Measurements from ENCODE around the gene CES2.
A peak's percentile ranks its signal among the peaks of the same experiment; 100 is the strongest.
"Not testable (repeated sequence)": the region's sequence is repeated elsewhere in the genome, so short reads cannot be mapped to it uniquely, and the experiment has no call there.

Gene CES2

GRCh38 chr16:66955363-66956153 is 20.2 kb downstream of the CES2 start:
- DNase-seq: peak; percentile 33

- DNase-seq: not testable (repeated sequence)
These were observed 20.8 kb downstream of the CES2 start for GRCh38 chr16:66956154-66956457.

GRCh38 chr16:66958857-66959703 is 23.8 kb downstream of the CES2 start:
- no peak for DNase-seq

- DNase-seq: no peak
These were observed 24.4 kb downstream of the CES2 start for GRCh38 chr16:66959704-66960161.

- DNase-seq: no peak
These were observed 25.0 kb downstream of the CES2 start for GRCh38 chr16:66960270-66960669.

GRCh38 chr16:66961065-66961744 is 25.9 kb downstream of the CES2 start, which contains the start of gene CES3:
CES3 (plus strand) TSS chr16:66961266; CDS start chr16:66961308, 42 bp downstream.
- DNase-seq: peak; percentile 91

- DNase-seq: peak; percentile 33
These were observed 26.6 kb downstream of the CES2 start for GRCh38 chr16:66961914-66962313.

GRCh38 chr16:66964049-66964448 is 28.7 kb downstream of the CES2 start:
- DNase-seq: no peak

GRCh38 chr16:66968847-66969246 is 33.5 kb downstream of the CES2 start:
- no peak for DNase-seq

- no peak for DNase-seq
These were observed 35.7 kb downstream of the CES2 start for GRCh38 chr16:66970775-66971720.

GRCh38 chr16:66972983-66973382 is 37.7 kb downstream of the CES2 start:
- DNase-seq: no peak

- no peak for DNase-seq
These were observed 38.4 kb downstream of the CES2 start for GRCh38 chr16:66973716-66974115.

GRCh38 chr16:66974156-66974931 is 39.0 kb downstream of the CES2 start:
- DNase-seq: not testable (repeated sequence)

GRCh38 chr16:66974932-66975246 is 39.6 kb downstream of the CES2 start:
- DNase-seq: peak; percentile 52

GRCh38 chr16:66975302-66975893 is 40.1 kb downstream of the CES2 start:
- DNase-seq: no peak

- DNase-seq: no peak
These were observed 41.4 kb downstream of the CES2 start for GRCh38 chr16:66976746-66977145.

- peak; percentile 92 for DNase-seq
These were observed 42.2 kb downstream of the CES2 start for GRCh38 chr16:66977341-66978113.

- no peak for DNase-seq
These were observed 43.8 kb downstream of the CES2 start for GRCh38 chr16:66979011-66979717.

GRCh38 chr16:66983033-66983432 is 47.7 kb downstream of the CES2 start:
- no peak for DNase-seq

- DNase-seq: no peak
These were observed 49.6 kb downstream of the CES2 start for GRCh38 chr16:66984892-66985311.
